GM12878 (cell line): ENCODE measurements around the gene CAP2. TPM values are rescaled to one million over a fixed set of nuclear protein-coding genes. Genes with fewer than 3 reads are reported as not detected.
A peak's percentile ranks its signal among the peaks of the same experiment; 100 is the strongest.

ENCODE experiments used
- ATAC-seq: fragments of 200-7000 bp; cut with Tn5 transposase; 3 replicates; pipeline ENCODE4 v1.9.1; 2020; ENCODE audit warnings: mild to moderate bottlenecking, moderate library complexity
- BruUV-seq: library from RNA; stranded (reverse); fragments of 400-500 nt; replicated peaks from 2 replicates; lab custom pipeline; 2021; lab: Mats Ljungman, UMichigan
- CTCF ChIA-PET: fragments of 300-600 bp; sonication (Branson Sonifier 250); formaldehyde crosslinking; extraction: SDS; loops from one replicate; lab custom pipeline; 2021; ENCODE audit warnings: inconsistent platforms; lab: Yijun Ruan, JAX
- POLR2A ChIA-PET: fragments of 350-600 bp; formaldehyde crosslinking; extraction: SDS; loops from one replicate; lab custom pipeline; 2021; ENCODE audit warnings: inconsistent platforms; lab: Charles Lee
- RAD21 ChIA-PET: fragments of 300-600 bp; sonication (Branson Sonifier 250); formaldehyde crosslinking; loops from one replicate; lab custom pipeline; 2023; ENCODE audit warnings: antibody characterized with exemption; ENCODE audit not compliant: unreplicated experiment; lab: Charles Lee
- SMC1A ChIA-PET: fragments of 300-600 bp; sonication (Branson Sonifier 250); formaldehyde crosslinking; loops from one replicate; lab custom pipeline; 2023; ENCODE audit not compliant: unreplicated experiment, uncharacterized antibody; lab: Charles Lee
- DNase-seq: peaks from one replicate; pipeline ENCODE4 v3.0.0-alpha.2; 2011; ENCODE audit warnings: low read depth, low spot score
- FAIRE-seq: peaks from 3 replicates; lab custom pipeline; 2011; peaks lifted over from hg19 to GRCh38; lab: Jason Lieb, UNC
- H2AFZ ChIP-seq: 2 replicates; pipeline ENCODE4 v1.6.0; 2011; ENCODE audit warnings: low read depth, low read length, control low read depth; ENCODE audit not compliant: control insufficient read depth
- H3K27ac ChIP-seq: 2 replicates; pipeline ENCODE4 v1.5.1; 2011; ENCODE audit warnings: control low read depth; ENCODE audit not compliant: control insufficient read depth, insufficient read depth
- H3K27me3 ChIP-seq, 2 experiments: replicated peaks in 1 of 2; 2 replicates each; pipeline versions ENCODE4 v1.6.0 to v1.6.1; 2011; ENCODE audit warnings: low read length in 1 of 2; ENCODE audit not compliant: control insufficient read depth in 2 of 2, insufficient read depth in 2 of 2
- H3K36me3 ChIP-seq, 2 experiments: 2 replicates each; pipeline ENCODE4 v1.5.1; 2011; ENCODE audit warnings: low read length in 1 of 2; ENCODE audit not compliant: control insufficient read depth in 2 of 2, insufficient read depth in 2 of 2
- H3K4me1 ChIP-seq: 2 replicates; pipeline ENCODE4 v1.6.1; 2011; ENCODE audit warnings: mild to moderate bottlenecking, low read length, moderate library complexity, mixed read lengths; ENCODE audit not compliant: control insufficient read depth, insufficient read depth
- H3K4me2 ChIP-seq: 2 replicates; pipeline ENCODE4 v1.6.0; 2011; ENCODE audit warnings: control low read depth; ENCODE audit not compliant: control insufficient read depth, insufficient read depth
- H3K4me3 ChIP-seq: fragments of 200-600 bp; sonication (generic); 2 replicates; pipeline ENCODE4 v1.5.1; 2016
- H3K79me2 ChIP-seq: 2 replicates; pipeline ENCODE4 v1.6.0; 2011; ENCODE audit warnings: low read length; ENCODE audit not compliant: control insufficient read depth, insufficient read depth
- H3K9ac ChIP-seq: 2 replicates; pipeline ENCODE4 v1.8.0; 2011; ENCODE audit warnings: low read length, control low read depth, mixed read lengths; ENCODE audit not compliant: control insufficient read depth, insufficient read depth
- H3K9me3 ChIP-seq: replicated peaks from 3 replicates; pipeline ENCODE4 v1.5.1; 2011; ENCODE audit warnings: mild to moderate bottlenecking, low read length; ENCODE audit not compliant: control insufficient read depth, insufficient read depth
- H4K20me1 ChIP-seq: 2 replicates; pipeline ENCODE4 v1.6.0; 2011; ENCODE audit not compliant: control insufficient read depth, insufficient read depth
- EGR1 ChIP-seq, 2 experiments: IDR thresholded peaks; 1 replicate in 1 of 2; 2 replicates in 1 of 2; pipeline ENCODE4 v1.6.1; 2011 to 2012; ENCODE audit warnings: low read depth in 2 of 2, low read length in 2 of 2, borderline replicate concordance in 1 of 2, mild to moderate bottlenecking in 1 of 2, moderate library complexity in 1 of 2
- MEF2A ChIP-seq: IDR thresholded peaks from 2 replicates; pipeline ENCODE4 v1.6.1; 2011; ENCODE audit warnings: low read depth, mild to moderate bottlenecking, low read length, moderate library complexity; ENCODE audit not compliant: insufficient read depth
- NFIC ChIP-seq: IDR thresholded peaks from 2 replicates; pipeline ENCODE4 v1.6.1; 2012; ENCODE audit warnings: low read depth, mild to moderate bottlenecking, inconsistent platforms, low read length, moderate library complexity
- NRF1 ChIP-seq: conservative IDR thresholded peaks from 2 replicates; pipeline ENCODE4 v1.6.1; 2011; ENCODE audit warnings: mild to moderate bottlenecking, low read depth, low read length, improper control_type of control experiment
- PML ChIP-seq: IDR thresholded peaks from 2 replicates; pipeline ENCODE4 v1.6.1; 2012; ENCODE audit warnings: low read length, inconsistent platforms
- TBL1XR1 ChIP-seq: IDR thresholded peaks from 2 replicates; pipeline ENCODE4 v1.6.1; 2012; ENCODE audit warnings: low read depth, low read length, improper control_type of control experiment
- ZNF207 ChIP-seq: fragments of 450-650 bp; IDR thresholded peaks from 2 replicates; pipeline ENCODE4 v1.6.1; 2014; ENCODE audit warnings: antibody characterized with exemption, mild to moderate bottlenecking, borderline replicate concordance
- WGBS: methylation state at CpG from one replicate; pipeline ENCODE4 v1.1.6; 2016; ENCODE audit warnings: low lambda C conversion rate; ENCODE audit not compliant: insufficient replicate concordance, insufficient coverage; ENCODE audit errors: missing lambda C conversion rate; 5-methylcytosine and 5-hydroxymethylcytosine counted together
- in situ Hi-C: fragments of 300-500 bp; cut with MboI; formaldehyde crosslinking; loops from 9 replicates; pipeline ENCODE4 v1.14.3; 2018; ENCODE audit warnings: mixed read lengths
- intact Hi-C: fragments of 100-400 bp; cut with micrococcal nuclease; formaldehyde crosslinking; loops from one replicate; pipeline ENCODE4 v1.14.2; 2022; ENCODE audit not compliant: unreplicated experiment
- polyA plus RNA-seq, 11 experiments: library from polyadenylated mRNA; depleted of rRNA in 4 of 11; unstranded in 6 of 11; stranded (reverse) in 5 of 11; fragments of >200 nt; fragmentation: Nextera tagmentation in 4 of 11; fragmentation: Illumina TruSeq in 1 of 11; extraction: Ambion mirVana in 4 of 11; extraction: Trizol in 1 of 11; gene quantifications; 1 replicate in 1 of 11; 2 replicates in 10 of 11; pipeline versions ENCODE4 v1.2.1 to v1.2.3, GENCODE V29; 2011 to 2016; ENCODE audit warnings: inconsistent platforms in 2 of 11, missing spikeins in 2 of 11, low read depth in 1 of 11
- total RNA-seq, 4 experiments: library from RNA; depleted of rRNA in 3 of 4; stranded (reverse); fragments of >200 nt in 3 of 4; fragmentation: Illumina TruSeq in 1 of 4; extraction: Trizol in 1 of 4; gene quantifications; 2 replicates each; pipeline versions ENCODE4 v1.2.1 to v1.2.3, GENCODE V29; 2013 to 2021
- TF ChIP-seq, protein P1 (sequence below): fragments of 450-650 bp; IDR thresholded peaks from 2 replicates; pipeline ENCODE4 v1.6.1; 2016; ENCODE audit warnings: mild to moderate bottlenecking, moderate library complexity, borderline replicate concordance
- TF ChIP-seq, protein P2 (sequence below): fragments of 450-650 bp; formaldehyde crosslinking; IDR thresholded peaks from 2 replicates; pipeline ENCODE4 v1.4.0; 2020; ENCODE audit warnings: mild to moderate bottlenecking, moderate library complexity
- TF ChIP-seq, protein P3 (sequence below): IDR thresholded peaks from 2 replicates; pipeline ENCODE4 v1.6.1; 2011; ENCODE audit warnings: low read depth, low read length, improper control_type of control experiment, borderline replicate concordance

Gene CAP2
- total and polyA plus RNA-seq, 10 of the 15 experiments (the other 5 are each of a cell fraction or from before 2014, with no cell fraction given) = 0.10 to 2.0 (median 0.15) TPM; not detected in 7

DNA sequence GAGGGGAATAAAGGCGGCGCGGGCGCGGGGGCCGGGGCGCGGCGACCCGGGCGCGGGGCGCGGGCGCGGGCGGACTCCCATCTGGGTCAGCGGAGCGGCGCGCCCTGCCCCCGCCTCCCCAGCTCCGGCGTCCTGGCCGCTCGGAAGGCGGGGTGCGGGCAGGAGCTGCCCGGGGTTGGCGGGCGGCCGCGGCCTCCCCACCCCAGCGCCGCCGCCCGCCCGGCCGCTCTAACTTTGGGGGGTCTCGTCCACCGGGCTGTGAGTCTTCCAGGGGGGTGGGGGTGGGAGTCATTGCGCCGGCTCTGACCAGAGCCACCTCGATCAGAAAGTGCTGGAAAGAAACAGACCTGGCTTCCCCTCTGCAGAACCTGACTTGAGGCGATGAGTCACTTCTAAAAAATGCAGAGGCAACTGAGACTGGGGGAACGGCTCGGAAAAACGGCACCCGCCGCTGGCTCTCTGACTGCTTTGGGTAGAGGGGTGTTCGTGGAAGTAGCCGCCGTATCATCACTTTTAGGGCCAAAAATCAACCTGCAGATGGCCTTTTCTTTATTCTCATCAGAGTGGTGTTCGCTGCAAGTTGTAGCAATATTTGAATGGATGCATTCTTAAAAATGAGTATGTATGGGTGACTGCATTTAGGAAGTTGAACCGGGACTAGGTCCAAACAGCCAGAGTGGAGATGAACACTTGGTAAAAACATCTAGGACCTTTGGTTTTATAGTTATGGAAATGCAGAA, 667 bp downstream of the CAP2 start:
- SMC1A ChIA-PET = interaction anchor here (1.4 to 3.0 kb wide), 7 partner anchors 9 to 53 kb away, joined by 6 to 11 read pairs (median 7); no protein-coding TSS in a partner anchor
- Histone ChIP-seq H3K9me3 (no peaks in the 10 kb centered on the region), H3K4me2 (no peak overlapping the region), H3K27ac (no peak overlapping the region), H3K4me3 (no peak overlapping the region), H4K20me1 (no peaks in the 10 kb centered on the region), H3K9ac (no peak overlapping the region), H2AFZ (no peak overlapping the region), H3K27me3 (peaks cover 4 to 6% of the 10 kb centered on the region in 2 experiments; a peak in 3 of 4 replicates), H3K79me2 (no peaks in the 10 kb centered on the region), H3K36me3 (no peaks in the 10 kb centered on the region), H3K4me1 (no peaks in the 10 kb centered on the region)
- 10% methylated on average over 14 of the region's 55 CpGs for WGBS
- in situ Hi-C loops (no loop called here), intact Hi-C loops (no loop called here)
- TF ChIP-seq, protein P1, sequence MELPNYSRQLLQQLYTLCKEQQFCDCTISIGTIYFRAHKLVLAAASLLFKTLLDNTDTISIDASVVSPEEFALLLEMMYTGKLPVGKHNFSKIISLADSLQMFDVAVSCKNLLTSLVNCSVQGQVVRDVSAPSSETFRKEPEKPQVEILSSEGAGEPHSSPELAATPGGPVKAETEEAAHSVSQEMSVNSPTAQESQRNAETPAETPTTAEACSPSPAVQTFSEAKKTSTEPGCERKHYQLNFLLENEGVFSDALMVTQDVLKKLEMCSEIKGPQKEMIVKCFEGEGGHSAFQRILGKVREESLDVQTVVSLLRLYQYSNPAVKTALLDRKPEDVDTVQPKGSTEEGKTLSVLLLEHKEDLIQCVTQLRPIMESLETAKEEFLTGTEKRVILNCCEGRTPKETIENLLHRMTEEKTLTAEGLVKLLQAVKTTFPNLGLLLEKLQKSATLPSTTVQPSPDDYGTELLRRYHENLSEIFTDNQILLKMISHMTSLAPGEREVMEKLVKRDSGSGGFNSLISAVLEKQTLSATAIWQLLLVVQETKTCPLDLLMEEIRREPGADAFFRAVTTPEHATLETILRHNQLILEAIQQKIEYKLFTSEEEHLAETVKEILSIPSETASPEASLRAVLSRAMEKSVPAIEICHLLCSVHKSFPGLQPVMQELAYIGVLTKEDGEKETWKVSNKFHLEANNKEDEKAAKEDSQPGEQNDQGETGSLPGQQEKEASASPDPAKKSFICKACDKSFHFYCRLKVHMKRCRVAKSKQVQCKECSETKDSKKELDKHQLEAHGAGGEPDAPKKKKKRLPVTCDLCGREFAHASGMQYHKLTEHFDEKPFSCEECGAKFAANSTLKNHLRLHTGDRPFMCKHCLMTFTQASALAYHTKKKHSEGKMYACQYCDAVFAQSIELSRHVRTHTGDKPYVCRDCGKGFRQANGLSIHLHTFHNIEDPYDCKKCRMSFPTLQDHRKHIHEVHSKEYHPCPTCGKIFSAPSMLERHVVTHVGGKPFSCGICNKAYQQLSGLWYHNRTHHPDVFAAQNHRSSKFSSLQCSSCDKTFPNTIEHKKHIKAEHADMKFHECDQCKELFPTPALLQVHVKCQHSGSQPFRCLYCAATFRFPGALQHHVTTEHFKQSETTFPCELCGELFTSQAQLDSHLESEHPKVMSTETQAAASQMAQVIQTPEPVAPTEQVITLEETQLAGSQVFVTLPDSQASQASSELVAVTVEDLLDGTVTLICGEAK = no peak
- no peak for TF ChIP-seq ZNF207
- TF ChIP-seq NFIC = no peak
- TF ChIP-seq MEF2A = no peak
- TF ChIP-seq PML = no peak
- TF ChIP-seq, protein P2, sequence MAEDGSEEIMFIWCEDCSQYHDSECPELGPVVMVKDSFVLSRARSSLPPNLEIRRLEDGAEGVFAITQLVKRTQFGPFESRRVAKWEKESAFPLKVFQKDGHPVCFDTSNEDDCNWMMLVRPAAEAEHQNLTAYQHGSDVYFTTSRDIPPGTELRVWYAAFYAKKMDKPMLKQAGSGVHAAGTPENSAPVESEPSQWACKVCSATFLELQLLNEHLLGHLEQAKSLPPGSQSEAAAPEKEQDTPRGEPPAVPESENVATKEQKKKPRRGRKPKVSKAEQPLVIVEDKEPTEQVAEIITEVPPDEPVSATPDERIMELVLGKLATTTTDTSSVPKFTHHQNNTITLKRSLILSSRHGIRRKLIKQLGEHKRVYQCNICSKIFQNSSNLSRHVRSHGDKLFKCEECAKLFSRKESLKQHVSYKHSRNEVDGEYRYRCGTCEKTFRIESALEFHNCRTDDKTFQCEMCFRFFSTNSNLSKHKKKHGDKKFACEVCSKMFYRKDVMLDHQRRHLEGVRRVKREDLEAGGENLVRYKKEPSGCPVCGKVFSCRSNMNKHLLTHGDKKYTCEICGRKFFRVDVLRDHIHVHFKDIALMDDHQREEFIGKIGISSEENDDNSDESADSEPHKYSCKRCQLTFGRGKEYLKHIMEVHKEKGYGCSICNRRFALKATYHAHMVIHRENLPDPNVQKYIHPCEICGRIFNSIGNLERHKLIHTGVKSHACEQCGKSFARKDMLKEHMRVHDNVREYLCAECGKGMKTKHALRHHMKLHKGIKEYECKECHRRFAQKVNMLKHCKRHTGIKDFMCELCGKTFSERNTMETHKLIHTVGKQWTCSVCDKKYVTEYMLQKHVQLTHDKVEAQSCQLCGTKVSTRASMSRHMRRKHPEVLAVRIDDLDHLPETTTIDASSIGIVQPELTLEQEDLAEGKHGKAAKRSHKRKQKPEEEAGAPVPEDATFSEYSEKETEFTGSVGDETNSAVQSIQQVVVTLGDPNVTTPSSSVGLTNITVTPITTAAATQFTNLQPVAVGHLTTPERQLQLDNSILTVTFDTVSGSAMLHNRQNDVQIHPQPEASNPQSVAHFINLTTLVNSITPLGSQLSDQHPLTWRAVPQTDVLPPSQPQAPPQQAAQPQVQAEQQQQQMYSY (CRISPR knock-in tag) = no peak
- TF ChIP-seq EGR1 (IDR thresholded peaks at IDR 0.05; ENCODE audit: borderline replicate concordance in 1 of 2, low read depth in 2 of 2, low read length in 2 of 2) = no peak
- TF ChIP-seq TBL1XR1 = no peak
- TF ChIP-seq, protein P3, sequence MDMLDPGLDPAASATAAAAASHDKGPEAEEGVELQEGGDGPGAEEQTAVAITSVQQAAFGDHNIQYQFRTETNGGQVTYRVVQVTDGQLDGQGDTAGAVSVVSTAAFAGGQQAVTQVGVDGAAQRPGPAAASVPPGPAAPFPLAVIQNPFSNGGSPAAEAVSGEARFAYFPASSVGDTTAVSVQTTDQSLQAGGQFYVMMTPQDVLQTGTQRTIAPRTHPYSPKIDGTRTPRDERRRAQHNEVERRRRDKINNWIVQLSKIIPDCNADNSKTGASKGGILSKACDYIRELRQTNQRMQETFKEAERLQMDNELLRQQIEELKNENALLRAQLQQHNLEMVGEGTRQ = no peak
- TF ChIP-seq NRF1 = no peak
- FAIRE-seq (no peak), DNase-seq (no peak), ATAC-seq (peak; percentile 42)
- CTCF ChIA-PET = interaction anchor here (0.6 to 2.1 kb wide), 4 partner anchors 11 to 709 kb away, joined by 3 to 8 read pairs (median 4); no protein-coding TSS in a partner anchor
- BruUV-seq = no TSS peak
- RAD21 ChIA-PET = interaction anchor here (1.0 to 4.2 kb wide), 7 partner anchors 11 to 187 kb away, joined by 3 to 25 read pairs (median 4); no protein-coding TSS in a partner anchor
- POLR2A ChIA-PET = interaction anchor here (0.7 to 1.3 kb wide), 3 partner anchors 27 to 1566 kb away, joined by 3 to 7 read pairs (median 4); no protein-coding TSS in a partner anchor
